HG02840 (cell line): Measurements from ENCODE around the gene LRIT1.

Source experiments
- ATAC-seq: cut with Tn5 transposase; IDR thresholded peaks from one replicate; pipeline ENCODE4 v1.9.1; 2021; ENCODE audit warnings: mild to moderate bottlenecking, moderate library complexity, moderate number of reproducible peaks; ENCODE audit not compliant: unreplicated experiment, low FRiP score

The LRIT1 gene

DNA sequence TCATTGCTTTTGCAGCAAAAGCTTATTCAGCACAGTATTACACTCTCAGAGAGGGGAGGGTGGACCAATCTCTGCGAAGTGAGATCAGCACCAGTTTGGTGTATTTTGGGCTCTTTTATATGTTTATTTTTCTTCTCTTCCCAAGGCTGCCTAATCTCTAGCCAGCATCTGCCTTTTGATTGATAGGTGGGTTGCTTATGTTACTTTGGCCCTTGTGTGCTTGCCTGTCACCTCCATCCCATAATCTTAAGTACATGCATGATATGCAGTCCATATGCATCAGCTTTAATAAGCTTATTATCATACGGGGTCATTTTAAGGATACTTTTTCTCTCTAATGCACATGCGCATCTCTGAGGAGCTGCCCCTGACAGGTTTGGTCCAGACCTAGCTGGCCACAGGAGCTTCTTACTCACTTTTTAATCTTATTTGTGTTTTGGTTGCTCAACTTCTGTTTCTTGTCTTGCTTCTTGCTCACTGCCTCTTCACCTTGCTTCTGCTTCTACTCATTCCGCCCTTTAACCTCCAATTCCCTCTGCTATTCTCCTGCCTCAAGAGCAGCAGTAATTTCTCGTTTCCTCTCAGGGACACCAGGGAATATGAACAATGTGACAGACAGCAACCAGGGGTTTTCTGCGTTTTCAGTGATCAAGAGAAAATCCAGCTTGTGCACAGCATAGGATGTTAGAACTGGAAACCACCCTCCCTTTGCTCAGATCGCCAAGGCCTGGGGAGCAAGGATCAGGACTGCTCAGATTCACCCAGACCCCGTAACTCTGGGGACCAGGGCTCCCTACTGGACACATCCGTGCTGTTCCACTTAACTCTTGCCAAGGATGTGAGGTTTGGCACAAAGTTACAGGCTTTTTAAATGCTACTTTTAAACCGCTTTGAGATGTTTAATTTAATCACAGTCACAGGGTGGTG is 13.5 kb upstream of the LRIT1 start:
- no peak for ATAC-seq

GRCh38 chr10:84248794-84249193 is 7.4 kb upstream of the LRIT1 start:
- no peak for ATAC-seq

GRCh38 chr10:84247496-84247895 is 6.2 kb upstream of the LRIT1 start:
- ATAC-seq, result no peak

DNA sequence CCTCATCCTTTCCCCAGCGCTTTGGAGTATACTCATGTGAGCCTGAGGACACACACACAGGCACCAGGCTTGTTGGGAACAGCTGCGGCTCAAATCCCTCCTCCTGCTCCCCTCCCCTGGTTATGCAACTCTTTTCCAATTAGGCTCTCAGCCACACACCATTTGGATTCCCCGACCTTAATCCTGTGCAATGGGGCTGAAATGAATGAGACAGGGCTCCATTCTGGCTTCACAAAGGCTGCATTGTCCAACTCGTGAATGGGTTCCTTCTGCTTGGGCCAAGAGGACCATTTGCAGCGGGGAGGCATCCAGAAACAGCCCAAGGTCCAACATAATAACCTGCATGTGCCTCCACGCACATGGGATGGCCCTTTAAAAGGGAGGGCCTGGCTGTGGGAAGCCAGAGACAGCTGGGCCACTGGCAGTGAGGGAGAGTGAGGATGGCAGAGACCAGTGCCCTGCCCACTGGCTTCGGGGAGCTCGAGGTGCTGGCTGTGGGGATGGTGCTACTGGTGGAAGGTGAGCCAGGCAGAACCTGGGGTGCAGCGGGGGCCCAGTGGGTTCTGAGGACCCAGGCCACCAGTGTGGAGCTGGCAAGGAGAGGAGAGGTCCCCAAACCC is 3.4 kb upstream of the LRIT1 start, which contains the start of gene RGR:
Gene RGR, plus strand, starts transcription at position 403 of the 620 bp plus-strand sequence. Its CDS starts 38 bp downstream, at position 441.
- no peak for ATAC-seq

DNA sequence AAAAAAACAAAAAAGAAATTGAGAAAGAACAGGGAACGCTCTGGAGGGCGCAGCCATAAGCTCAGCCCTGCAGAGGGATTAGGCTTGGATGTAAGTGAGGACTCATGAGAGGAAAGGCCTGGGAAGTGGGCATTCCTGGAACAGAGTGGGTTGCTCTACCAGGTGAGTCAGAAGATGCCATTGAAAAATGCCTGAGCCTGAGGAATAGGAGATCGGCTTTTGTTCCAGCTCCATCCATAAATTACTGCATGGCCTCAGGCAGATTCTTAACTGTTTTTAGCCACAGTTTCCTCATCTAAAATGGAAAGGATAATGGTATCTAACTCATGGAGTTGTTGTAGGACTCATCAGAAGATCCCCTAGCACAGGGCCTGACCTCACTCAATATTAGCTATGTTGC is 2.4 kb upstream of the LRIT1 start:
- no peak for ATAC-seq

- no peak for ATAC-seq
Measured at GRCh38 chr10:84238909-84239308, 2.4 kb downstream of the LRIT1 start.

GRCh38 chr10:84237199-84238051 is 3.9 kb downstream of the LRIT1 start:
- no peak for ATAC-seq

- ATAC-seq, result no peak
Measured at GRCh38 chr10:84236807-84237198, 4.5 kb downstream of the LRIT1 start.

- no peak for ATAC-seq
Measured at GRCh38 chr10:84235096-84235495, 6.2 kb downstream of the LRIT1 start.

GRCh38 chr10:84234479-84234878 is 6.9 kb downstream of the LRIT1 start:
- no peak for ATAC-seq

- ATAC-seq, result no peak
Measured at GRCh38 chr10:84233940-84234339, 7.4 kb downstream of the LRIT1 start.

- ATAC-seq, result no peak
Measured at GRCh38 chr10:84232376-84232775, 9.0 kb downstream of the LRIT1 start.

- no peak for ATAC-seq
Measured at GRCh38 chr10:84230359-84230758, 11.0 kb downstream of the LRIT1 start.

DNA sequence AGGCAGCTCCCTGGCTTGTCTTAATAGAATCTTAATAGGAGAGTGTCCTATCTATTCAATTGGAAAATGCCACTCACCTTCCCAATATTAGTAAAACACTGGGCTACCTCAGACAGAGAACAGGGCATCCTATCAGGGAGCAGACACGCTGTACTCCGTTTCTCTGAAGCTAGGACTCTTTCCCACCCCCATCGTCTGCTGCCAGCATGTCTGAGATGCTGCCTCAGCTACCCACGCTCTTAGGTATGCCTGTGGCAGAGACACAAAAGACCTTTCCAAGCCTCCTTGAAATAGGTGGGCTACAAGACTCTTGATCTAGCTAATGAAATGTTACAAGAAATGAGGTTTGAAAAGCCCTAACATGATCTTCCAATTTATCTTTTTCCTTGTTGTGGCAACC is 13.5 kb downstream of the LRIT1 start:
- no peak for ATAC-seq

- ATAC-seq, result no peak
Measured at GRCh38 chr10:84226616-84227015, 14.7 kb downstream of the LRIT1 start.

GRCh38 chr10:84225427-84226173 is 15.7 kb downstream of the LRIT1 start, which contains the start of gene LRIT2:
Gene LRIT2 (minus strand): TSS chr10:84225544. CDS start chr10:84225520, 24 bp downstream.
- ATAC-seq, result no peak

- ATAC-seq, result no peak
Measured at GRCh38 chr10:84224411-84225028, 16.8 kb downstream of the LRIT1 start.

- ATAC-seq, result no peak
Measured at GRCh38 chr10:84221916-84222315, 19.4 kb downstream of the LRIT1 start.

GRCh38 chr10:84217746-84218145 is 23.6 kb downstream of the LRIT1 start:
- ATAC-seq, result no peak

GRCh38 chr10:84216834-84217233 is 24.5 kb downstream of the LRIT1 start:
- no peak for ATAC-seq
